Stromal cell of bone marrow (primary cell): ENCODE data around the gene IGDCC3.

ENCODE experiments used
- DNase-seq: peaks from one replicate; pipeline ENCODE4 v3.0.0-alpha.2; 2012; ENCODE audit warnings: low read depth

The IGDCC3 gene

DNA sequence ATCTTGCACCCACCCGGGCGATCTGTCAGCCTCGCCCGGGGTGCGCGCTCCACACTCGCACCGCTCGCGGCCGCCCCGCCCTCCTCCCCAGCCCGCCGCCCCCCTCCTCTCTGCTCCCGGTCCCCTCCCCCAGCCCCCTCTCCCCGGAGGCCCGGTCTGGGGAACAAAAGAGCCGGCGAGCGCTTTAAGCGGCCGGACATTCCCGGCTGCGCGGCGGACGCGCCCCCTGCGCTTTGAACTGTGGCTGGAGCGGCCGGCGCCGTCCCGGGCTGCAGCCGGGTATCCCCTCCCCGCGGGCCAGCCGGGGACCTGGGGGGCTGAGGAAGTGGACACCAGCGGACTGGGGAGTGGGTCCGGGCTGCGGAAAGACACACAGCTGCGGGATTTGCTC, at the start of gene IGDCC3:
TSS of gene IGDCC3 (minus strand) at position 27 of the 391 bp plus-strand sequence. CDS start 214 bp downstream, outside the sequence.
- DNase-seq = no peak

DNA sequence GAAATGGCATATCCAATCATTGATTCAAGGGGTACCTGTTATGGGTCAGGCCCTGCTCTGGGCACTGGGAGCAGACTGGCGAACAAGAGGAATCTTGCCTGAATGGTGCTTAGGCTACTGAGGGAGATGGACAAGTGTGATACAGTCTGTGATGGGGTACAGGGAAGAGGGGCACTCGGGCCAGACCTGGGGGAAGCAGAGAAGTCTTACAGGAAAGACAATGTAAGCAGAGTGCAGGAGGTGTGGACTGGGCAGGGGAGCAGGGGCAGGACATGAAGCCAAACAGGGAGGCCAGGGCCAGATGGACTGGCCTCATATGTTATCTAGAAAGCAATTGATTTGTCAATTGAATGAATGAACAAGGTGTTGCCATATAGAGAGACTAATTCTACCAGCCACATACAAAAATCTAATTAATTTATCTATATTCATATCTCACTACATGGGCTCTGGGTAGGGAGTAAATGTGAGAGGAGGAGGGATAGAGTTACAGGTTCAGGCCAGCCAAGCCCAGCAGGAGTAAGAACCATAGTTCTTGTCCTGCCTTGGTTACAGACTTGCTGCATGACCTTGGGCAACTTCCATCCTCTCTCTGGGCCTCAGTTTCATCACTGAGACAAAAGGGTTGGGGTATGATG, 48.5 kb upstream of the IGDCC3 start:
- DNase-seq = no peak

DNA sequence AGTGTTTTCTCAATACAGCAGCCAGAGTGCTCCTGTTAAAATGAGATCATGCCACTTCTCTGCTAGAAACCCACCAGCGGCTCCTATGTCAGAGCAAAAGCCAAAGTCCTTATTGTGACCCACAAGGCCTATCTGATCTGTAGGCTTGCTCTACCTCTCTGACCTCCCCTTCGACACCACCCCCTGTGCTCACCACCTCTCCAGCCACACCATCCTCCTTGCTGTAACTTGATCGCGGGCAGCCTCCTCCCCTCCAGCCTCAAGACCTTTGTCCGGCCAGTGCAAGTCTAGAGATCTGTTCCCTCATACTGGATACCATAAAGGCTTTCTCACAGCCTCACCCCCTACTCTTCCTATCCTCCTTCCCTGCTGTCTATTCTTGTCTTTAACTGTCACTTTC, 46.9 kb upstream of the IGDCC3 start:
- DNase-seq = no peak

DNA sequence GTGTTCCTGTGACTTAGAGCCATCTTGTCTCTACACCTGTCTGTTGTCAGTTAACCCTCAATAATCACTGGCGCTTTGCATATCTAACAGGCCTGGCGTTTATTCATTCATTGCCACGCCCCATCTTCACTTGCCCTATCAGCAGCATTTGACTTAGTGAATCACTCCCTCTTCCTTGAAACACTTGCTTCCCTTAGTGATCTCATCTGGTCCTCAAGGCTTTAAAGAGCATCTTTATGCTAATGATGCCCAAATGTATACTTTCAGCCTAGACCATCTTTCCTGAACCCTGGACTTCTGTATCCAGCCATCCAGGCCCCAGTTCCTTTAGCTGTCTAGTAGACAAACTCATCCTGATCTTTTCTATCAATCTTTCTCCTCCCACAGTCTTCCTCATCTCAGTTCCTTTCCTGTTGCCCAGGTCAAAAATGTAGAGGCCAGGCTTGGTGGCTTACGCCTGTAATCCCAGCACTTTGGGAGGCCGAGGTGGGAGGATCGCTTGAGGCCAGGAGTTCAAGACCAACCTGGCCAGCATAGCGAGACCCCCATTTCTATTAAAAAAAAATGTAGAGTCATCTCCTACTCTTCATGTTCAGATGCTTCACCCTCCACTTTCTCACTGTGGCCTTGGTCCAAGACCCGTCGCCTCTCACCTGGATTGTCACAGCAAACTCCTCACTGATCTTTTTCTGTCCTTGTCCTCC, 46.3 kb upstream of the IGDCC3 start:
- DNase-seq = no peak

- no peak for DNase-seq
Observed at GRCh38 chr15:65423150-65423975, 45.6 kb upstream of the IGDCC3 start.

- no peak for DNase-seq
Observed at GRCh38 chr15:65421360-65422215, 43.8 kb upstream of the IGDCC3 start.

- DNase-seq = no peak
Observed at GRCh38 chr15:65420975-65421359, 43.2 kb upstream of the IGDCC3 start.

- DNase-seq = no peak
Observed at GRCh38 chr15:65418596-65418995, 40.8 kb upstream of the IGDCC3 start.

DNA sequence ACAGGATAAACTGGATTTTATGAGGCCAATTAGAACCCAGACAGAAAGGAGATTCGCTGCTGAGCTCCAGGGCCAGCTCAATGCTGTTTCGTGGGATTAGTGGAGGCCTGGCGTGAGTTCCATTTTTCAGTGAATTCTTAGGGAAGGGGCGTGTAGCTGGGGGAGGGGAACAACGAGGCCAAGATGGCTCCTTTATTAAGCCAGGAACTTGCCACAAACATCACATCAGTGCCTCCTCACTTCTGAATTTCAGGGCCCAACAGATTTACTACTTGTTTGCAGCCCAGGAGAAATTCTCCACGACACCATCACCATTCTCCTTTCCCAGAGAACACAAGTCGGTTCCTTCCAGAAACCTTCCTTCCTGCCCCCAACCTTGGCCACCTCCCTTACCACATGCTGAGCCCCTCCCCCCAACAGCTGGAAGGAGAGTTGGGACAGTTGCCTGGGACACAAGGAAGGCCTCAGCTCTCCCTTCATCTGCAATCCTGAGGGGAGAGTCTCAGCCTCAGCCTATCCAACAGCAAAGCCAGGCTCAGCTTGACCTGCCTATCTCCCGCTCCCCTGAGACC, 39.1 kb upstream of the IGDCC3 start:
- DNase-seq = no peak

DNA sequence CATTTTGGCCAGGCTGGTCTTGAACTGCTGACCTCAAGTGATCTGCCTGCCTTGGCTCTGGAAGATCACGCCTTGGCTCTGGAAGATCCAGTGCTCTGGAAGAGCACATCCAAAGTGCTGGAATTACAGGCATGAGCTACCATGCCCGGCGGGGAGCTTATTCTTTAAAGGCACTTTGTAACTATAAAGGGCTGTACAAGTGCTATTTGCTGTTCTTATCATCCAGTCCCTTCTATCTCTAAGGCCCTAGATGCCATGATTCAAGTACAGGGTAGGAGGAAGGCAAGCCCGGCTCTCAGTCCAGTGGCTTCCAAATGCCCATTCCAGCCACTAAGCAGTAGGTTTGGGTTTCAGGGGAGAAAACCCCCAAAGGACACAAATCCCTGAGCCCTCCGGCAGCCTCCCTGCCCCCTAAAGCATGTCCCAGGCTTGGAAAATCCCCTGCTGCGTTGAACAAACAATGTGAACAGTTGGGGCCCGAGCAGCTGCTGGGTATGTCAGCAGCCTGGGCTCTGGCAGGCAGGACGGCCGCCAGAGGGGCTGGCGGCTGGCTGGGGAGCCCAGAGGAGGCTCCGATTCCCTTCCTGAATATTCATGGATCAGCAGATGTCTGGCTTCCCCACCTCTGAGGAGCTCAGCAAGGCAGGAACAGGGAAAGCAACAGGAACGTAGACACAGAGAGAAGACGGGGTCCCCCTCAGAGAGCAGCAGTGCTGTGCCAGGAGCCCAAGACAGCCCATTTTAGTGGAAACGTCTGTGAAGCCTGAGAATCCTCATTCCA, 37.2 kb upstream of the IGDCC3 start:
- no peak for DNase-seq

- no peak for DNase-seq
Observed at GRCh38 chr15:65413760-65414144, 36.0 kb upstream of the IGDCC3 start.

GRCh38 chr15:65413051-65413759, 35.4 kb upstream of the IGDCC3 start:
- DNase-seq = no peak

DNA sequence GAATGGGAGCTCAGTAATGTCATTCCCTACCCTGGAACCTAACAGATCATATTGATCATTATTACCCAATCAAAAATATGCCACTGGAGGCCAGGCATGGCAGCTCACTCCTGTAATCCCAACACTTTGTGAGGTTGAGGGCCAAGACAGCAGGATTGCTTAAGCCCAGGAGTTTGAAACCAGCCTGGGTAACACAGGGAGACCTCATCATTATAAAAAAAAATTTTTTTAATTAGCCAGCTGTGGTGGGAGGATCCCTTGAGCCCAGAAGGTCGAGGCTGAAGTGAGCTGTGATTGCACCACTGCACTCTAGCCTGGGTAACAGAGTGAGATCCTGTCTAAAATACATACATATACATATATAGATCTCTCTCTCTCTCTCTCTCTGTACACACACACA, 34.8 kb upstream of the IGDCC3 start:
- no peak for DNase-seq

GRCh38 chr15:65411465-65412071, 33.8 kb upstream of the IGDCC3 start:
- no peak for DNase-seq

DNA sequence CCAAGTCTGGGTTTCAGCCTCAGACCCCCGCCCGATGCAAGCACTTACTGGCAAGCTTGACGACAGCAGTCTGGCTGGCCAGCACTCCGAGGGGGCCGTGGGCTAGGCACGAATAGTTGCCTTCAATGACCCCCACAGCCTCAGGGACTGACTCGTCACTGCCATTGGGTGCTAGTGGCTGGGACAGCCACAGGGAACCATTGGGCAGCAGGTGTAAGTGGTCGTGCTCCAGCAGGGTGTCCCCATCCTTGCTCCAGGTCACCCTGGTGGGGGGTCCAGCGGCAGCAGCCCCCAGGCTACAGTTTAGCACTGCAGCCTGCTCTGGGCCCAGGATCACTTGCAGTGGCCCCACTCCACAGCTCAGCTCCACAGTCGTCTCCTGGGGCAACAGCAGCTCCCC, 33.2 kb upstream of the IGDCC3 start:
- no peak for DNase-seq

DNA sequence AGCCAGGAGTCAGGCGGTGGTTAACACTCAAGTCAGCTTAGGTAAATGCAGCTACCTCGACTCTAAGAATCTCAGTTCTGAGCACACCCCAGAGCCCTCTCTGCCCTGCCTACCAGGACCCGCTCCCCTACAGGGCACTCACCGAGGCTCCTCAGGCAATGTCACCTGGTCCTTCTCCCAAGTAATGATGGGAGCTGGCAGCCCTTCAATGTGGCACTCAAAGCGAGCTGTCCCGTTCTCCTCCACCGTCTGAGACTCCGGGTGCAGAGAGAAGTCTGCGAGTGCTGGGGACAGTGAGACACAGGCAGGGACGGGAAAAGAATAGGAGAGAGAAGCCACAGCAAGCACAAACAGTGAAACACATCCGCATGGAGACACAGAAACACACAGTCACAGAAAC, 32.2 kb upstream of the IGDCC3 start:
- no peak for DNase-seq

GRCh38 chr15:65409036-65409631, 31.3 kb upstream of the IGDCC3 start:
- DNase-seq = peak; percentile 94

DNA sequence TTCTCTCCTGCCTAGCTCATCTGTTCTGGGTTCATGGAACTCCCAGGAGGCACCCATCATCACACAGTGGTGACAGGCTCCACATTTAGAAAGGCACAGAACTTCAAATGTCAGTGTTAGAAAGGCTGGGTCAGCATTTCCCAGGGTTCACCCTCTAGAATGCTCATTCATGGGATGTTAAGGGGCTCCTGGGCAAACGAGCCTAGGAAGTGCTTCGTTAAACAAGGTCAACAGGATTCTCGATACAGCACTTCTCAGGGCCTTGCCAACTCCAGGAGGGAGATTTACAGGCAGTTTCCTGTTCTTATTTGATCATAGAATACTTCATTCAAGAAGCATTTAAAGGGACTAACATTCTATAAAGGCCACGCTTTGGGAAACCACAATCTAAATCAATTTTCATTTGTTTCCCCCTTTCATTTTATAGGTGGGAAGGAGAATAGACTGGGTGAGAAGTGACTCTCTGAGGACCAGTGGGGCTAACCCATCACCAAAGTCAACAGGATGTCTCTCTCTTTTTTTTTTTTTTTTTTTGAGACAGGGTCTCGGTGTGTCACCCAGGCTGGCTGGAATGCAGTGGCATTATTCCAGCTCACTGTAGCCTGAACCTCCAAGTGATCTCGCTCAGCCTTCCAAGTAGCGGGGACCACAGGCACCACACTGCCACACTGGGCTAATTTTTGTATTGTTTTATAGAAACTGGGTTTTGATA, 30.7 kb upstream of the IGDCC3 start:
- DNase-seq = no peak
